Measurements from ENCODE around the gene HPSE2.

Gene HPSE2

GRCh38 chr10:98832738-98833137 is 402.9 kb downstream of the HPSE2 start:
- DNase-seq (ENCODE audit: low spot score) = no peak

GRCh38 chr10:98832196-98832595 is 403.5 kb downstream of the HPSE2 start:
- DNase-seq (ENCODE audit: low spot score) = no peak

- no peak for DNase-seq (ENCODE audit: low spot score)
These were observed 404.3 kb downstream of the HPSE2 start for GRCh38 chr10:98831391-98831790.

- no peak for DNase-seq (ENCODE audit: low spot score)
These were observed 409.9 kb downstream of the HPSE2 start for GRCh38 chr10:98825741-98826140.

- DNase-seq (ENCODE audit: low spot score) = no peak
These were observed 418.3 kb downstream of the HPSE2 start for GRCh38 chr10:98817396-98817795.

GRCh38 chr10:98815039-98815885 is 420.4 kb downstream of the HPSE2 start:
- no peak for DNase-seq (ENCODE audit: low spot score)

- no peak for DNase-seq (ENCODE audit: low spot score)
These were observed 421.2 kb downstream of the HPSE2 start for GRCh38 chr10:98814470-98814869.

- no peak for DNase-seq (ENCODE audit: low spot score)
These were observed 427.3 kb downstream of the HPSE2 start for GRCh38 chr10:98808282-98808892.

GRCh38 chr10:98800263-98800662 is 435.4 kb downstream of the HPSE2 start:
- DNase-seq (ENCODE audit: low spot score) = no peak

GRCh38 chr10:98795467-98795866 is 440.2 kb downstream of the HPSE2 start:
- DNase-seq (ENCODE audit: low spot score) = no peak

- DNase-seq (ENCODE audit: low spot score) = peak; percentile 7
These were observed 444.8 kb downstream of the HPSE2 start for GRCh38 chr10:98790817-98791216.

GRCh38 chr10:98778277-98778759 is 457.3 kb downstream of the HPSE2 start:
- DNase-seq (ENCODE audit: low spot score) = no peak

- DNase-seq (ENCODE audit: low spot score) = no peak
These were observed 477.2 kb downstream of the HPSE2 start for GRCh38 chr10:98758463-98758862.

- DNase-seq (ENCODE audit: low spot score) = peak; percentile 19
These were observed 487.4 kb downstream of the HPSE2 start for GRCh38 chr10:98748298-98748697.

- no peak for DNase-seq (ENCODE audit: low spot score)
These were observed 490.0 kb downstream of the HPSE2 start for GRCh38 chr10:98745645-98746044.

- DNase-seq (ENCODE audit: low spot score) = no peak
These were observed 515.1 kb downstream of the HPSE2 start for GRCh38 chr10:98720551-98720950.

- no peak for DNase-seq (ENCODE audit: low spot score)
These were observed 522.1 kb downstream of the HPSE2 start for GRCh38 chr10:98713586-98713985.

GRCh38 chr10:98696516-98696915 is 539.1 kb downstream of the HPSE2 start:
- no peak for DNase-seq (ENCODE audit: low spot score)

GRCh38 chr10:98694883-98695282 is 540.8 kb downstream of the HPSE2 start:
- DNase-seq (ENCODE audit: low spot score) = no peak

GRCh38 chr10:98694014-98694413 is 541.6 kb downstream of the HPSE2 start:
- DNase-seq (ENCODE audit: low spot score) = no peak

GRCh38 chr10:98687685-98688084 is 548.0 kb downstream of the HPSE2 start:
- DNase-seq (ENCODE audit: low spot score) = no peak

- DNase-seq (ENCODE audit: low spot score) = peak; percentile 28
These were observed 551.4 kb downstream of the HPSE2 start for GRCh38 chr10:98684019-98684899.
